Endodermal cell (in vitro differentiated cells): ENCODE data around the gene ADGRB3. TPM values are rescaled to one million over a fixed set of nuclear protein-coding genes. Genes with fewer than 3 reads are reported as not detected.

Source experiments
- DNase-seq: peaks from one replicate; pipeline ENCODE4 v3.0.0-alpha.2; 2017
- H3K27ac ChIP-seq: 2 replicates; pipeline ENCODE4 v1.5.1; 2013; ENCODE audit warnings: mild to moderate bottlenecking, low read depth, low read length, moderate library complexity
- H3K27me3 ChIP-seq: 2 replicates; pipeline ENCODE4 v1.6.1; 2013; ENCODE audit warnings: mild to moderate bottlenecking, low read length, moderate library complexity; ENCODE audit not compliant: insufficient read depth, control insufficient read depth, poor library complexity, severe bottlenecking
- H3K36me3 ChIP-seq: 2 replicates; pipeline ENCODE4 v1.7.0; 2013; ENCODE audit warnings: mild to moderate bottlenecking, low read length, moderate library complexity; ENCODE audit not compliant: control insufficient read depth, insufficient read depth
- H3K4me1 ChIP-seq: one replicate; pipeline ENCODE4 v1.7.0; 2013; ENCODE audit warnings: low read length; ENCODE audit not compliant: control insufficient read depth, insufficient read depth
- H3K4me3 ChIP-seq: 2 replicates; pipeline ENCODE4 v1.5.1; 2013; ENCODE audit warnings: mild to moderate bottlenecking, low read length, moderate library complexity
- H3K9ac ChIP-seq: 2 replicates; pipeline ENCODE4 v1.6.1; 2013; ENCODE audit warnings: mild to moderate bottlenecking, low read length, moderate library complexity; ENCODE audit not compliant: poor library complexity, severe bottlenecking; ENCODE audit errors: extremely low read depth
- H3K9me3 ChIP-seq: 2 replicates; pipeline ENCODE4 v1.6.1; 2013; ENCODE audit warnings: mild to moderate bottlenecking, low read length, moderate library complexity; ENCODE audit not compliant: control insufficient read depth
- H3K27ac Mint-ChIP-seq: 2 replicates; pipeline ENCODE4 v1.8.0; 2020; ENCODE audit warnings: mixed read lengths
- H3K27me3 Mint-ChIP-seq: 2 replicates; pipeline ENCODE4 v1.8.0; 2021; ENCODE audit warnings: mild to moderate bottlenecking, mixed read lengths; ENCODE audit not compliant: insufficient read depth
- H3K36me3 Mint-ChIP-seq: 2 replicates; pipeline ENCODE4 v1.8.0; 2020; ENCODE audit warnings: low read depth, mixed read lengths
- H3K4me1 Mint-ChIP-seq: 2 replicates; pipeline ENCODE4 v1.8.0; 2020; ENCODE audit warnings: mixed read lengths
- H3K4me3 Mint-ChIP-seq: 2 replicates; pipeline ENCODE4 v1.8.0; 2020; ENCODE audit warnings: mild to moderate bottlenecking, moderate library complexity, mixed read lengths
- H3K9me3 Mint-ChIP-seq: 2 replicates; pipeline ENCODE4 v1.8.0; 2020; ENCODE audit warnings: mild to moderate bottlenecking, mixed read lengths
- WGBS, 2 experiments: methylation state at CpG; one replicate each; pipeline versions ENCODE4 v1.1.5 to v1.1.7; 2013; ENCODE audit warnings: missing lambda C conversion rate in 2 of 2, mixed read lengths in 1 of 2; ENCODE audit not compliant: insufficient coverage in 1 of 2, insufficient read length in 1 of 2; 5-methylcytosine and 5-hydroxymethylcytosine counted together
- total RNA-seq, 2 donors: library from RNA; stranded (reverse); fragmentation: NEBNext Ultra II Directional in 1 of 2; extraction: Animal tissue kit (Norgen Biotek cat#: 25700) in 1 of 2; gene quantifications; 2 replicates in 1 of 2; 3 replicates in 1 of 2; pipeline ENCODE4 v1.2.1, GENCODE V29; 2021
- TF ChIP-seq, protein P1 (sequence below): fragments of 200-600 bp; sonication (generic); conservative IDR thresholded peaks from 2 replicates; pipeline ENCODE4 v1.5.0; 2021; ENCODE audit warnings: antibody characterized with exemption, mild to moderate bottlenecking

Gene ADGRB3
- total RNA-seq, 2 donors from 2014 or later: 0.33 to 1.3 TPM

DNA sequence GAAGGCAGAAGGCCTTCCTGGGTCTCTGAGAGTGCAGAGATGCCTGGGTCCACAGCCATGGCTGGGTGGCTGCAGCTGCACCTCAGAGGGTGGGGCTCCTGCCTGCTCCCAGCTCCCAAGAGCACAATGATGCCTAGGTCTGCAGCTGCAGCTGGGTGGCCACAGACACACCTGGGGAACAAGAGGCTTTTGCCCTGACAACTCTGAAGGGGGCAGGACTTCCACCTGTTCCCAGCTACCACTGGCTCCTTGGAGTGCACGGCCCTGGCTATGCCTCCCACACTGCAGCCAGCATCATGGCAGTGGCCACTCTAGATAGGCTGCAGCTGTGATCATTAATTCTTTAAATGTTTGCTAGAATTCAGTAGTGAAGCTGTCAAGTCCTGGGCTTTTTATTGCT, 511.3 kb downstream of the ADGRB3 start:
- Histone ChIP-seq H3K27ac (no peak overlapping the region), H3K27me3 (no peaks in the 10 kb centered on the region), H3K9me3 (no peaks in the 10 kb centered on the region), H3K9ac (no peak overlapping the region), H3K4me1 (no peaks in the 10 kb centered on the region), H3K4me3 (no peak overlapping the region), H3K36me3 (no peaks in the 10 kb centered on the region)
- Mint-ChIP-seq H3K4me1 (no peaks in the 10 kb centered on the region), H3K27me3 (no peaks in the 10 kb centered on the region), H3K4me3 (no peak overlapping the region), H3K36me3 (no peaks in the 10 kb centered on the region), H3K27ac (no peak overlapping the region), H3K9me3 (peaks cover 13% of the 10 kb centered on the region)
- DNase-seq: no peak
- 83 to 100% methylated on average over 1 of the region's 1 CpG for WGBS, 2 experiments
- TF ChIP-seq, protein P1, sequence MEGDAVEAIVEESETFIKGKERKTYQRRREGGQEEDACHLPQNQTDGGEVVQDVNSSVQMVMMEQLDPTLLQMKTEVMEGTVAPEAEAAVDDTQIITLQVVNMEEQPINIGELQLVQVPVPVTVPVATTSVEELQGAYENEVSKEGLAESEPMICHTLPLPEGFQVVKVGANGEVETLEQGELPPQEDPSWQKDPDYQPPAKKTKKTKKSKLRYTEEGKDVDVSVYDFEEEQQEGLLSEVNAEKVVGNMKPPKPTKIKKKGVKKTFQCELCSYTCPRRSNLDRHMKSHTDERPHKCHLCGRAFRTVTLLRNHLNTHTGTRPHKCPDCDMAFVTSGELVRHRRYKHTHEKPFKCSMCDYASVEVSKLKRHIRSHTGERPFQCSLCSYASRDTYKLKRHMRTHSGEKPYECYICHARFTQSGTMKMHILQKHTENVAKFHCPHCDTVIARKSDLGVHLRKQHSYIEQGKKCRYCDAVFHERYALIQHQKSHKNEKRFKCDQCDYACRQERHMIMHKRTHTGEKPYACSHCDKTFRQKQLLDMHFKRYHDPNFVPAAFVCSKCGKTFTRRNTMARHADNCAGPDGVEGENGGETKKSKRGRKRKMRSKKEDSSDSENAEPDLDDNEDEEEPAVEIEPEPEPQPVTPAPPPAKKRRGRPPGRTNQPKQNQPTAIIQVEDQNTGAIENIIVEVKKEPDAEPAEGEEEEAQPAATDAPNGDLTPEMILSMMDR: no peak

DNA sequence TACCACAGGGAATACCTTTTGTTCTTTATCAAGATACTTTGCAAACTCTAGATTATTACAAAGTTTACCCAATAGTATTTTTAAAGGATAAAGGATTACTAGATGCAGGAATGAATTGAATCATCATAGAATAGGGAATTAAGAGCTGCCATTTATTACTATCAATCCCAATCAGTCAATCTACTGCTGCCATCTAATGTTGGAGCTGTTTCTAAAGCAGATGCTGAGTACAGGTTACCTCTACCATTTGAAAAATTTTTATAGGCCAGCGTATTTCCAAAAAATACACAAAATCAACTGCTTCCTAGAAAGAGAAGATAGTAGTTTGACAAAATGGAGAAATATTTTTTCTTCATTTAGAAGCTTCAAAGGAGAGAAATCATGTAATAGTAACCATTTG, 520.4 kb downstream of the ADGRB3 start:
- TF ChIP-seq, protein P1: no peak
- Histone ChIP-seq H3K4me3 (no peak overlapping the region), H3K27me3 (no peaks in the 10 kb centered on the region), H3K27ac (no peak overlapping the region), H3K9ac (no peak overlapping the region), H3K9me3 (no peaks in the 10 kb centered on the region), H3K4me1 (no peaks in the 10 kb centered on the region), H3K36me3 (no peaks in the 10 kb centered on the region)
- WGBS, 2 experiments: 75% methylated on average over 1 of the region's 1 CpG; no CpG with 5 or more reads in 1 of the 2 experiments
- Mint-ChIP-seq H3K4me1 (no peaks in the 10 kb centered on the region), H3K36me3 (no peaks in the 10 kb centered on the region), H3K27ac (no peak overlapping the region), H3K27me3 (no peaks in the 10 kb centered on the region), H3K4me3 (no peak overlapping the region), H3K9me3 (no peaks in the 10 kb centered on the region)
- DNase-seq: no peak

DNA sequence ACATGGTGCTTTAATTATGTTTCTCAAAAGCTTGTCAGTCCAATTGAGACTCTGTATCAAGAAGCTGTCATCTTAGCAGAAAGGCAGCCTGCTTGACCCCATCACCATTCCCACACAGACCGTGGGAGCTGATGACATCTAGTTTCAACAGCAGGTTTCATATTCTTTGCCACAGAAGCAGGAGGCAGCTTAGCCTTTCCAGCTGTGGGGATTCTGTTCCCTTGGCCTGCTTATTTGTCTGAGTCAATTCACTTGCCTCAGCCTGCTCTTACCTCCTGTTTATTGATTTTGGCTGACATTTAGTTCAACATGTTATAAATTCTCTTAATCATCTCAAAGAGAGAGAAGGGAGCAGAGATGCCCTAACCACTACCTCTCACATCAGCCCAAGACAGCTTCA, 527.7 kb downstream of the ADGRB3 start:
- H3K4me1 ChIP-seq: no peaks in the 10 kb centered on the region

More for the DNA sequence above, 527.7 kb downstream of the ADGRB3 start:
- Histone ChIP-seq H3K27ac (no peak overlapping the region), H3K9ac (no peak overlapping the region), H3K9me3 (peaks cover 5% of the 10 kb centered on the region), H3K36me3 (no peaks in the 10 kb centered on the region), H3K4me3 (no peak overlapping the region), H3K27me3 (no peaks in the 10 kb centered on the region)
- H3K27ac Mint-ChIP-seq: no peak overlapping the region
- H3K9me3 Mint-ChIP-seq: no peaks in the 10 kb centered on the region
- no peak overlapping the region for H3K4me3 Mint-ChIP-seq
- 80% methylated on average over 1 of the region's 1 CpG; no CpG with 5 or more reads in 1 of the 2 experiments for WGBS, 2 experiments
- DNase-seq: no peak
- H3K27me3 Mint-ChIP-seq: no peaks in the 10 kb centered on the region
- H3K36me3 Mint-ChIP-seq: no peaks in the 10 kb centered on the region
- TF ChIP-seq, protein P1: no peak
- peaks cover 10% of the 10 kb centered on the region for H3K4me1 Mint-ChIP-seq
